AG08395 (cell line): Measurements from ENCODE around the gene IQCH.

Experiments used
- DNase-seq: peaks from one replicate; pipeline ENCODE4 v3.0.0; 2012; ENCODE audit warnings: mixed read lengths, low spot score

The IQCH gene

DNA sequence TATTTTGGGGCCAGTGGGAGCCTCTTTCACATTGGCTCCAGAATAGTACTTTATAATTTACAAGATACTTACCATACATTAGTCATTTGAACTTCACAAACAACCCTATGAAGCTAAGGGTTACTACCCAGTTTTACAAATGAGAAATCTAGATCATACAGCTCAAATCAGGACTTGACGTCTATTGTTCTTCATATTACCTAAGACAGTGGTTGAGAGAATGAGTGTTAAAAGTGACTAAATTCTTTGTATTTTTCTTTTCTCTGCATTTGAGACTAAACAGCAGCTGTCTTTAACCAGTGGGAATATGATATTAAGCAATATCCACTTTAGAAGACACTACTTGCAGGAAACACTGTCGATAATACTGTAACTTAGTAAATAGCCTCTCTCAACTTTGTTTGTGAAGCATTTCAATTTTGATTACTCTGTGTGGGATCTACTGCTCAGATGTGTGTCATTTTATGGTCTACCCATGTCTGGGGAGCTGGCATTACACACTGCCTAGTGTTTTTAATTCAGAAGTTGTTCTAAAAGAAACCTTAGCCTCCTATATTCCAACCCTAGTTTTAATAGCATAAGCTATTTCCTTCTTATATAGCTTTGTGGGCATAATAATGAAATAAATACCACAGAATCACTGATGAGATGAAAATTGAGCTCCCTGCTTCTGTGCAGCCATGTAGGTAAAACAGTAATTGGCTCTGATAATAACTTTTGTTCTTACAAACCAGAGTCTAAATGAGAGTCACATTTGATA lies 45.9 kb downstream of the IQCH start:
- no peak for DNase-seq

DNA sequence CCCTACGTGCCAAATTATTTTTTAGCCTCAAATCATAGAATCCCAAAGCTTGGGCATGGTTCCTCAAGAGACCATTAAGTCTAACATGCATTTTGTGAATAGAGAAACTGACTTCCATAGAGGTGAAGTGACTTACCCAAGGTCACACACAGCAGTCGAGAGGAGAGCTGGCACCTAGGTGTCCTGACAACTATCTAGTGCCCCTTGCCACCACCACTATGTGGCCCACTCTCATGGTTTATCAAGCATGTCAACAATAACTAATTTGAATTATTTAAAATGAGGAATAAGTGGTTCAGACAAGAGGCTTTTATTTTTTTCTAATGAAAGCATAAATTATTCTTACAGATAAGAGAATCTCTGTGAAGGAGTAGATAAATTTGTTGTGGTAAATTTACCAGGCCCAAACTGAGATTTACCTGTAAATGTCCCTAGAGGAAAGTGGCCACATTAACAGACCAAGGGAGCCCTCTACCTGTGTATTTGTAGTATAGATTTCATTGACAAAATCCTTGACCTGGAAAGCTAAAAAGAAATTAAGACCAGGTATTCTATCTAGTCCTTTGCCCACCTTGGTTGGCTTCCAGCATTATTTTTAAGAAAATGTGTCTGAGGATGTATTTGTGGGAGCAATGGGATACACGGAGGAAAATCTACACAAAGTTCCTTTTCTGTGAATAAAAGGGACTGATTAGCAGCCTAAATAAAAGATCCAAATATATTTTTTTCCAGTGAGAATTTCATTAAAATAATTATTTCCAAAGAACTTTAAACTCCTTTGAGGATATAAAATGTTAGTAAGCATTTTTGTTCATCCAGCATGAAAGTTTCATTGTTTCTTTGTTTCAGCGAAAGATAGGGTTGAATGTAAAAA lies 49.1 kb downstream of the IQCH start:
- peak; percentile 6 for DNase-seq

DNA sequence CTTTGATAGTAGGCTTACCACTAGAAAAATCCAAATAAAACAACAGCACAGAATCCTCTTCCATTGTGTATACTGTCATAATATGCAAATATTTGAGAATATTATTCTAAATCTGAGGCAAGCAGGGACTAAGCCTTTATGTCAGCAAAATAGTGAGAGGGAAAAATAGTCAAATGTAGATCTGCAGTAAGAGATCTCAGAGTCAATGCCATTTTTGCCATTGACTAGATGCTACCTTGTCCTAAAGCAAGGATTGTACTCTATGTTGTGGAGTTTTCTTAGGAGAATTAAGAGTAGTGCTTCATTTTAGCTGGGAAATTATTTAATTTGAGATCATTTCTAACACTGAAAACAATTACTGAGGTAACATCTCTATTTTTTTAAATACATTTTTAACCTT lies 50.2 kb downstream of the IQCH start:
- no peak for DNase-seq

DNA sequence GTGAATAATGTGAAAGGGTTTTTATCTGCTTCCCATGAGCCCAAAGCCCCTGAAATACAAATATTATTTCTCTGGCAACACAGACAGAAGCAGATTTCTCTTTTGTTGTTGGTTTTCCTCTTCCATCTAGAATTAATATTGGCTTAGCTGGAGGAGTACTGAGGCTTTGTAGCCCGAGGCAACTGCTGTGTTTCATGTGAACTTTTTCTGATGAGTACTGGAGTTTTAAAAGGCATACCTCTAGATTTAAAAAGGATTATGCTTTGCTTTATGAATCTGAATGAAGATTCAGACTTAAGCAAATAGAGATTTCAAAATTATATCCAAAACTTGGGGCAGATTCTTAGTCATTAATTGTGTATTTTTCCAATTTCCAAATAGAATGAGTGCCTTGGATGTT lies 50.9 kb downstream of the IQCH start:
- DNase-seq, result no peak

DNA sequence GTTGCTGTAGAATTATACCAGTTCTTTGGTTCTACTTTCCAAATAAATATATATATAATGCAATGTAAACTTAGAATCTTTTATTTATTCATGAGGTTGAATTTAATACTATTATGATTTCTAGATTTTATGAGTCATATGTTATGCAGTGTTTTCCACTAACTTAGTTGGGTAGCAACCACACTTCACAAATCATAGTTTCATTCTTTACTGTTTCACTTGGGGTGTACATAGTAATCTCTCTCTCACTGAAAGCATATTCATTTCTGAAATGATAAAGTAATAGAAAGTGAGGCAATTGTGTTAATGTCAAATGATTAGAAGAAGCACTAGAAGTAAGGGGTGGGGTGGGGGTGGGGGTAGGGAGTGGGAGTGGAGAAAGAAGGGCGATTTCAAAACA lies 52.6 kb downstream of the IQCH start:
- peak; percentile 10 for DNase-seq

DNA sequence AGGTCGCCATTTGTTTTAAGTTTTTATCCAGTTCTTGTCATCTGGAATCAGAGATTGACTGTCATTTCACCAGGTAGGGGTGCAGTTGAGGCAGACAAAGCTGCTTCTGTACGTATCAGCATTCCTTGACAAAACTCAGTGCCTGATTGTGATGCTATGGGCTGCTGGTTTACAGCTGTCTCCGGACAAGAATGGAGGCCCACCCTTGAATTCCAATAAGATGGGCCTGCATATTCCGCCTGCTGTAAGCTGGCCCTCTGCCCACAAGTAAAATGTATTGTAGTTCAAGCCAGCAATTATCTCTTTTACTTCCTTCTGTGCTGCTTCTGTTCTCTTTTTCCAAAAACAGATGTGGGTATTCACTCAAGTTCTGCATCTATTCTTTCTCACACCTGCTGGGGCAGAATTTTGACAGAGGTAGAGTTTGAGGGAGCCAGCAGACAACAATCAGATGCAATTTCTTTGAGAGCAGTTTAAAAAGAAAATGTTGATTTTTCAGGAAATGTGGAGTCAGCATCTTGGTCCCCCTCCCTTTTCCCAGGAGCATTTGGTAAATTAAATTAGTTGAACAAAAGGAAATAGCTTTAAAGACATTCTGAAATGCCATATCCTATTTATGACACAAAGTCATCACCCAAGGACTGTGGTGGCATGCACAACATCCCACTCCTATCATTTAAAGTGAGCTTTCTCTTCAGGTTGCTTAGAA lies 53.5 kb downstream of the IQCH start:
- DNase-seq, result no peak

DNA sequence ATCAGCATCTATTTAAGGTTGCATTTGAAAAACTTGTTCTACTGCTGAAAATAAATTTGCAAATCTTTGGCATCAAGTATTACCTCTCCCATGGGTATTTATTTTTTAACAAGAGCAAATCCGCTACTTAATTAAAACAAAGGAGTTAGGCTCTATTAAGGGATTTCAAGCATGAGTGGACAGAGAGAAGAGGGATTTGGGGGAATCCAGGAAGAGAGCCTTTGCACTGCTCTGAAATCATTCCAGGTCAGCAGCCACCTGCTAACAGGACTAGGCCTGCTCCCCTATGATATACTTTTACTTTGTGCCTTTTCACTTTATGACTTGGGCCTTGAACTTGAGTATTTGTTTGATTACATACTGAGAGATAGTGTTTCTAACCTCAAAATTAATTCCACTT lies 57.1 kb downstream of the IQCH start:
- no peak for DNase-seq

DNA sequence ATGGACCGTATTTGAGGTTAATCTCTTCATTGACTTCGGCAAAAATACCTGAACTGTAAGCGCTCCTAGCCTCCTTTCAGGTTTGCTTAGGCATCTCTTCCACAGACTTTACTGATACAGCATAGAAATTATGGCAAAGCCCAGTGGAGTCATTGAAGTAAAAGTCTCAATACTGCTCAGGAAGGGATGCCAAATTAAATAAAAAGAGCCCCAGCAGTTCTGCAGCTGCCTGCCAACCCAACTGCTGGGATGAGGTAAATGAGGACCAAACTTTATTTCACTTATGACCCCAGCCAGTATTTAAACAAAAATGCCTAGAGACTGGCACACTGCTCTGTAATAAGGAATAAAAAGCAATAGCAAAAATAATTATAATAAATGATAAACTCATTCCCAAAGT lies 65.4 kb downstream of the IQCH start:
- DNase-seq, result no peak

DNA sequence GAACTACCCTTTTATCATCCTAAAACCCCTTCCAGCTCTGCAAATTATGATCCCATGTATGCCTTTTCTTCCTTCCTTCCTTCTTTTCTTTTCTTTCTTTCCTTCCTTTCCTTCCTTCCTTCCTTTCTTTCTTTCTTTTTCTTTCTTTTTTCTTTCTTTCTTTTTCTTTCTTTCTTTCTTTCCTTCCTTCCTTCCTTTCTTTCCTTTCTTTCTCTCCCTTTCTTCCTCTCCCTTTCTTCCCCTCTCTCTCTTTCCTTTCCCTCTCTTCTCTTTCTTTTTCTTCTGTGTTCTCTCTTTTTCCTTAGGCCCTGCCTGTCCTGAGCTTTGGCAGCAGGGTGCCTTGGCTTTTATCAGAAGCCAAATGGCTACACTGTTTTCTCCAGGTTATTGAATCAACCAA lies 66.8 kb downstream of the IQCH start:
- no peak for DNase-seq

DNA sequence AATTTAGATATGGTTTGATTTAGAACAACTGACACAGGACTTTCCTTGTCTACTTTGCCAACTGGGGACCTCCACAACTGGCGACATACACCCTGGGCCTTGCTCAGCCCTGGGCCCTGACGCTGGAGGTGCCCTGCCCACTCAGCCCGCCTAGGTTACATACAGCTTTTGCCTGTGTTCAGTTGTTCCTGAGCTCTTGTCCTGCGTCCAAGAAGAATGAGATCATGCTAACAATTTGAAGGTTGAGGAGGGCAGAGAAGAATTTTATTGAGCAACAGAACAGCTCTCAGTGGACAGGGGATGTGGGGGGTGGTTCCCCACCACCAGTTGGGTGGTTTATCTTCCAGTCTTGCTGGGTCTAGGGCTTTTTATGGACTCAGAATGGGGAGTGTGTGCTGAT lies 67.9 kb downstream of the IQCH start:
- no peak for DNase-seq

DNA sequence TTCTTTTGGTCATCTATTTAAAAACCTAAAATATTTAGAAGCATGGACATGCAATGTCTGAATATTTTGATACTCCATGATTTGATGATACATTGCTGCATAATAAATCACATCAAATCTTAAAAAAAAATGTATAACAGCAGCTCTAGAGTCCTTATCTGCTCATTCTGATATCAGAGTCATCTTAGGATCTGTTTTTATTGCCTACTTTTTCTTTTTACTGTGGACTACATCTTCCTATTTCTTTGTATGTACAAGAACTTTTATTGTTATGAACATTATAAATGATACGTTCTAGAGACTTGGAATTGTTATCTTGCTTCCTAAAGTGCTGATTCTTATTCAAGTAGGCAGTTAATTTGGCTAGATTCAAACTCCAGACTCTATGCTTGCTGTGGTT lies 72.7 kb downstream of the IQCH start:
- DNase-seq, result no peak

DNA sequence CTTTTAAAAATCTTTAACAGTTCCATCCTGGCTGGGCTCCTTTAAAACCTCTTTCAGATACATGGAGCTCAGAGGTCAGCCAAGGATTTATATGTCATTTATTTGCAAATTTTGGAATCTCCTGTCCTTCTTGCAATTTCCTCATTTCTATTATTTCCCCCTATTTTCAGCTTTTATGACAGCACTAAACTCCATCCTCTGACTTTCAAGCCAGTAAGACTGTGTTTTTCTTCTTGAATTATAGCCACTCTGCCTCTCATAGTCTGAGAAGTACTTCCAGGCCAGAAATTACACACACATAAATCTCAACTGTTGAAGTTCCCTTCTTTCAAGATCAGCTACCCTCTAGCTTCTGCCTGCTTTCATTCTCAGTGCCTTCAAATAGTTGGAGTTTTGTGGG lies 73.2 kb downstream of the IQCH start:
- DNase-seq, result no peak

DNA sequence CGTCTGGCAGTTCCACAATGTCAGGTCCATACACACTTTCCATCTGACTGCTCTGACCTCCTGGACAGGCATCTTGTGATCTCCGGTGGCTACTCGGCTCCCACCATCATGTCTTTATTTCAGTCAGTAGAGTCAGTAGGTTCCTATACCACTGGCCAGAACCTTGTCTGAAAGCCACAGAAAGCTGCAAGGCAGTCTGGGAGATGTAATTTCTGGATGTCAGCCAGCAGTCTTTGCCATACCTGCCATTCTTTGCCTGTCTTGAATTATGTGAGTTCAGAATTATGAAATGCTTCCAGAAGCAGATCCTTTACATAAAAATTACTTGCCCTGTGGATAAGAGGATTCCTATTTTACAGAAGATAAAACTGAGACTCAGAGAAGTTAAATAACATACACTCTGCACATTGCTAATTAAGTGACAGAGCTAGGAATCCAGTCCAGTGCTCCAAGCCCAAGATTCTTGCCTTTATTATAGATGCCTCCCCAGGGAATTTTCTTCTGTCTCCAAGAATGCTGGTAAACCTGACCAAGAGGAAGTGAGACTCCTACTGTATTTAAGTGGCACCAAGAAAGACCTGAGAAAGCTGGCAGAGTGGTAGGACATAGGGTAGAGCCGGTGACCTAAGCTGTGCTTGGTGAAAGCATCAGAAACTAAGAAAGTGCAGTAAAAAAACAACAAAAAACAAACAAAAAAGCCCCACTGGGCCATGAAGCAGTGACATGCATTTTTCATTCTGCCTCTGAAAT lies 75.6 kb downstream of the IQCH start:
- DNase-seq, result no peak

DNA sequence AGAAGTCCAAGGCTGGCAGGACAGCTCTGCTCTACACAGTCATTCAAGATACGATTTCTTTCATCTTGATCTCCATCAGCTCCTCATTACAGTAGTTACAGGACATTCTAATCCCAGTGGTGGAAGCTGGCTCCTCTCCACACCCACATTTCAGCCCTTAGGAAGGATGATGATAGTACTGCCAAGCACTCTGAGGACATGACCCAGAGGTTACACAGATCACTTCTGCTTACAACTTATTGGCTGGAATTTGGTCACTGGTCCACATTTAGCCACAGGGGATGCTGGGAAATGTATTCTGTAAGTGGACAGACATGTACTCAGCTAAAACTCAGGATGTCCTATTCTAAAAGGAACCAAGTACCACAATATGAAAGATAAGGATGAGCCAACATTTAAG lies 77.1 kb downstream of the IQCH start:
- peak; percentile 38 for DNase-seq

DNA sequence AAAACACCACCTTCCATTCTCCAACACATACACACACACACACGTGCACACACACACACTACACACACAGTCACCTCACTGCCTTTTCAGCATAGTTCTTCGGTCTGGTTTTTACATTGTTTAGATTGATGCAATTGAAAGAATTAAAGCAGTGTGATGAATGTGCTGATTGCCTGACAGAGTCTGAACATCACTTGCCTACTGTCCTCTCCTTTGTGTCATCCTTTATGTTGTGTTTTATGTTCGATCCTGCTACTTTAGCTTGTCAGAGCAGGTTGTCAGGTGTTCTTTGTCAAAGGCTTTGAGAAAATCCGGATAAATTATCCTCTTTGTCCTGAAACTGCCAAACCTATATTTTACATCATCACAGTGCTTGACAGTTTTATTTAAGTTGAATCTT lies 80.4 kb downstream of the IQCH start:
- DNase-seq, result no peak

DNA sequence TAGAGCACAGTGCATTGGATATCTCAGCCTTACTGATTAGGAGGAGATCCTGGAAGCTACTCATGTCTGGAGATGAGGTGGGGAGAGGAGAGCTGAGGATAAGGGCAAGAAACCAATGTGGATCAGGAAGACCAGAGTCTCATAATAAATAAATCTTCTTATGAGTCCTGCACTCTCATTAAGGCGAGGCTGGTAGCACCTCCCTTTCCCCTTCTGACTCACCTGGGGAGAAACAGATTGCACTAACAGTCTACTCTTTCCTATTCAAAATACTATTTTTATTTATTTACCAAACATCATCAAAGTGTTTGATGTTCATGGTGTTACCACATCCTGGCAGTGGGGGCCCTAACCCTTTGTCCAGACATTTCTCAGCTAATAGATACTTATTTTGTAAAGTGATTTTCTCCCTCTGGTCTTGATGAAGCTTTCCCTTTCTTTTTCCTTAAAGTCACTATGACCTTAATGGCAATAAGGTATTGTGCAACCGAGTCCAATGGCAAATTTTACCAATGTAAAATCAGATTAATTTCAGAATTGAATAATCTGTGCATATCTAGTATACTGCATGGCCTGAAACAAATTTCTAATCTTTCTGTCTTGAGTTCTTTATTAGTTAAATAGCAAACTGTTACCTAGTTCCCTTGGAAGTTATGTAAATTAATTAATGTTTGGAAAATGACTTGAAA lies 81.1 kb downstream of the IQCH start:
- DNase-seq, result no peak

DNA sequence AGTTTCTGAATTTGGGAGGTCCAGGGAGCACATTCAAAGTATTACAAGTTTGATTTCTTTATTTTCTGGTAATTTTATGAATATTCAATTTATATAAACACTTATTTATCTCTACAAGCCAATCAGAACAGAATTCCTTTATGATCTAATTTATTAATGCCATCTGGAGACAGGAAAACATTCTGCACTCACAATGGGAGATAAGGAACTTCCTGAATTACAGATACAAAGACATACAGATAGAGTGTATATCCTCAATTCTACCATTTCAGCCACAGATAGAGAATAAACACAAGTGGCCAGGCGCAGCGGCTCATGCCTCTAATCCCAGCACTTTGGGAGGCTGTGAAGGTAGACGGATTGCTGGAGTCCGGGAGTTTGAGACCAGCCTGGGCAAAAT lies 86.0 kb downstream of the IQCH start:
- DNase-seq, result no peak

DNA sequence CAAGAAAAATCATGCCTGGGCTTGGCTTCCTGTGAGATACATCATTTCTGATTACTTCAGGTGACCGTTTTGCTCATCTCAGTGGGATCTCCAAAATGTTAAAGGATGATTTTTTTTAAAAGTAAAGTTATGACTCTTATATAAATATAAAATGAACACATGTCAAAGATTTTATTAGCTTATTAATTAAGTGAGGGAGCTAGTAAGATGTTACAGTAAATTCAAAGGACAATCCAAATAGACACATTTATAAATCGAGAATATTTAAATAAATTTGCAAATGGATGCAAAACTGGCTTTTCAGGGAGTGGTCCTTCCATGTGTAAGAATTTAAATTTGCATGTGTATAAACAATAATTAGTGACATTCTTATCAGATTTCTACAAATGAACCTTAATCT lies 87.0 kb downstream of the IQCH start:
- no peak for DNase-seq

DNA sequence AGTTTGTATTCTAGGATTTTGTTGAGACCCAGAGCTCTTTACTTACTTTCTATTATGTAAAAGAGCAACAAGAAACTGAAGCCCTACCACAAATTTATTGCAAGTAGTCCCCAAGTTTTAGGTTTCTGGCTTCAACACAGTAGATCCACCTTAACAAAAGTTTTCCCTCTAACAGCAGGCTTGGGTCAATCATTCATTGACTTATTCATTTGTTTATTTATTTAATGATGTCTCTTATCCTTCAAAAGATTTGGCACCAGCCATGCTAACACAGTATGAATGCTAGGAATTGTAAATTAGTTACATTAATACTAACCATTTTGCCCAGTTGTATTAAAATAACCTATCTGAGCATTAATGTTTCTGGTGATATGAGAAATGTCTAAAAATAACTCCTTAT lies 88.6 kb downstream of the IQCH start:
- DNase-seq, result no peak

DNA sequence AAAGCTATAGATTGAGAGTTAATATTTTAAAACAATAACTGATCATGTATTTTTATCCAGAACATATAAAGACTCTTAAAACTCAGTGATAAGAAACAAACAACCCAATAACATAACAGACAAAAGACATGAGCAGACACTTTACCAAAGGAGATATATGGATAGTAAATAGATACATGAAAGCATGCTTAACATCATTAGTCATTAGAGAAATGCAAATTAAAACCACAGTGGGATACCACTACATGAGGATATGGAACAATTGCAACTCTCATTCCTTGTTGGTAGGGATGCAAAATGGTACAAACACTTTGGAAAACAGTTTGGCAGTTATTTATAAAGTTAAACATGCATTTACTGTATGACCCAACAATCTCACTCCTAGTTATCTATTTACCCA lies 95.0 kb downstream of the IQCH start:
- DNase-seq, result no peak

DNA sequence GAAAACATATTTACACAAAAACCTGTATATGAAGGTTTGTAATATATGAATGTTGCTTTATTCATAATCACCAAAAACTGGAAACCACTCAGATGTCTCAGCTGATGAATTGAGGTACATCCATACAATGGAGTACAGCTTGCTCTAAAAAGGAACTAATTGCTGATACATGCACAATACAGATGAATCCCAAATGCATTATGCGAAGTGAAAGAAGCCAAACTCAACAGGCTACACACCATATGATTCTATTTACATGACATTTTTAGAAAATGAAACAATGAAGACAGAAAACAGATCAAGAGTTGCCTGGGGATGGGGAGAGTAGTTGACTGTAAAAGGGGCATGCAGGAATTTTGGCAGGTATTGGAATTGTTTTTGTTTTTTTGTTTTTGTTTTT lies 95.5 kb downstream of the IQCH start:
- DNase-seq, result no peak

DNA sequence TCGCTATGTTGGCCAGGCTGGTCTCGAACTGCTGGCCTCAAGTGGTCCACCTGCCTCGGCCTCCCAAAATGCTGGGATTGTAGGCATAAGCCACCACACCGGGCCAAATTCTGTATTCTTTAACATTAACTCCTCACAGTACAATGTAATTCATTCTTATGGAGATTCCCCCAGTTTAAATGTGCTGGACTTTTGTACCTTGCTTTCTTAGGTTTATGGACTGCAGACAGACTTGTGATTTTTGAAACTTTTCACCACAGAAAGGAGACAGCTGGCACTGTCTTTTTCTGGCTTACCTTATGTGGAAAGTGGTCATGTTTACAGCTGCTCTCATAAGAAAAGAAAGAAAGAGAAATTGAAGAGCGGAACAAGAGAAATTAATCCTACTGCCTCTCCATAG lies 103.8 kb downstream of the IQCH start:
- no peak for DNase-seq
